ENCODE measurements around the gene TDRD3. TPM values are rescaled to one million over a fixed set of nuclear protein-coding genes. Genes with fewer than 3 reads are reported as not detected.

Gene TDRD3
- total RNA-seq, 1 experiment from 2014 or later: 17.2 TPM

DNA sequence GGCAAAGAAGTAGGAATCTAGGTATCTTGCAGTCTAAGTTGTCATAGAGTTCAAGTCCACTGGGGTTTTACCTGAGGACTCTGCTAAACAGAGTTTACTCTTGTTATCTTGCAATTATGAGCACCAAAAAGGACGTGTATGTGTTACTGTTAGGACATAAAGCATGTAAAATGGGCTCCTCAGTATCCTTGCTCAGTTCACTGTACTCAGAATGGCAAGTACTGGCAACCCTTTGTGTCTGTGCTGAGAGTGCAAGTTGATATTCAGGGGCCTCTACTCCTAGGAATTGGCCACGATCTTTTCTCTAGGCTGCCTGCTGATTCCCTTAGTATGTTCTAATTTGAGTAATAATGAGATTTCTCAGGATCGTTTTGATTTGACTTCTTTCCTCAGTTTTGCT, 13.3 kb downstream of the TDRD3 start:
- no peaks in the 10 kb centered on the region for H3K27me3 ChIP-seq (replicated peaks; ENCODE audit: control insufficient read depth, insufficient read depth, low read length)
- TF ChIP-seq, protein P1, sequence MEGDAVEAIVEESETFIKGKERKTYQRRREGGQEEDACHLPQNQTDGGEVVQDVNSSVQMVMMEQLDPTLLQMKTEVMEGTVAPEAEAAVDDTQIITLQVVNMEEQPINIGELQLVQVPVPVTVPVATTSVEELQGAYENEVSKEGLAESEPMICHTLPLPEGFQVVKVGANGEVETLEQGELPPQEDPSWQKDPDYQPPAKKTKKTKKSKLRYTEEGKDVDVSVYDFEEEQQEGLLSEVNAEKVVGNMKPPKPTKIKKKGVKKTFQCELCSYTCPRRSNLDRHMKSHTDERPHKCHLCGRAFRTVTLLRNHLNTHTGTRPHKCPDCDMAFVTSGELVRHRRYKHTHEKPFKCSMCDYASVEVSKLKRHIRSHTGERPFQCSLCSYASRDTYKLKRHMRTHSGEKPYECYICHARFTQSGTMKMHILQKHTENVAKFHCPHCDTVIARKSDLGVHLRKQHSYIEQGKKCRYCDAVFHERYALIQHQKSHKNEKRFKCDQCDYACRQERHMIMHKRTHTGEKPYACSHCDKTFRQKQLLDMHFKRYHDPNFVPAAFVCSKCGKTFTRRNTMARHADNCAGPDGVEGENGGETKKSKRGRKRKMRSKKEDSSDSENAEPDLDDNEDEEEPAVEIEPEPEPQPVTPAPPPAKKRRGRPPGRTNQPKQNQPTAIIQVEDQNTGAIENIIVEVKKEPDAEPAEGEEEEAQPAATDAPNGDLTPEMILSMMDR (IDR thresholded peaks at IDR 0.05; ENCODE audit: insufficient read depth in 1 of 2, low read depth in 1 of 2, low read length in 1 of 2, severe bottlenecking in 1 of 2, unreplicated experiment in 1 of 2): no peak
- H3K9me3 ChIP-seq: no peaks in the 10 kb centered on the region
- Mint-ChIP-seq H3K36me3 (ENCODE audit: insufficient read depth, unreplicated experiment) (no peaks in the 10 kb centered on the region), H3K9me3 (ENCODE audit: unreplicated experiment) (peaks cover 22% of the 10 kb centered on the region), H3K27me3 (ENCODE audit: insufficient read depth, unreplicated experiment) (no peaks in the 10 kb centered on the region), H3K27ac (ENCODE audit: unreplicated experiment) (no peak overlapping the region), H3K4me1 (ENCODE audit: low read depth, unreplicated experiment) (peaks cover 9% of the 10 kb centered on the region), H3K4me3 (ENCODE audit: unreplicated experiment) (no peak overlapping the region)
- intact Hi-C loops (cut with micrococcal nuclease; ENCODE audit: unreplicated experiment): no loop called here
- no peak for DNase-seq
- no TSS peak for BruUV-seq (replicated peaks)
- peaks cover 9% of the 10 kb centered on the region for H3K4me1 ChIP-seq
- no peak overlapping the region for H3K4me3 ChIP-seq (ENCODE audit: low read depth, low read length)
- H3K36me3 ChIP-seq (ENCODE audit: control insufficient read depth, insufficient read depth, low read length): no peaks in the 10 kb centered on the region
- ChIA-PET CTCF (no interaction called here), POLR2A (no interaction called here)

DNA sequence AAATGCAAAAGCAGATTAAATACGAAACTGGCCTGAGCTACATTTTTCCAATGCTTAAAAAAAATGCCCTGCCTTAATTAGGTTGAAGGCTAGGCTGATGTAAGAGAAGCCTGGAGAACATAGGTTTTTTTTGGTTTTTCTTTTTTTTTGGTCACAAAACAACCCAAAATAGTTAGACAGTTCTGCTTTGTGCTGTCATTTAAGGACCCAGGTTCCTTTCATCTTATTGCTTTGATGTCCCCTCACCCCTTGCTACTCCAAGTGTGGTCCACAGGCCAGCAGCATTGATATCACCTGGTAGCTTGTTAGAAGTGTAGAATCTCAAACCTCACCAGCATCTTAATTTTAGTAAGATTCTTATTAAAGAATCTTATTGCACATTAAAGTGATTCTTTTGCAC, 14.4 kb downstream of the TDRD3 start:
- peaks cover 9% of the 10 kb centered on the region for H3K4me1 ChIP-seq
- Mint-ChIP-seq H3K27ac (ENCODE audit: unreplicated experiment) (no peak overlapping the region), H3K36me3 (ENCODE audit: insufficient read depth, unreplicated experiment) (no peaks in the 10 kb centered on the region), H3K27me3 (ENCODE audit: insufficient read depth, unreplicated experiment) (no peaks in the 10 kb centered on the region), H3K9me3 (ENCODE audit: unreplicated experiment) (peaks cover 22% of the 10 kb centered on the region), H3K4me1 (ENCODE audit: low read depth, unreplicated experiment) (peaks cover 9% of the 10 kb centered on the region), H3K4me3 (ENCODE audit: unreplicated experiment) (no peak overlapping the region)
- TF ChIP-seq, protein P1 (IDR thresholded peaks at IDR 0.05; ENCODE audit: insufficient read depth in 1 of 2, low read depth in 1 of 2, low read length in 1 of 2, severe bottlenecking in 1 of 2, unreplicated experiment in 1 of 2): no peak
- CTCF ChIA-PET: no interaction called here
- H3K9me3 ChIP-seq: no peaks in the 10 kb centered on the region
- intact Hi-C loops (cut with micrococcal nuclease; ENCODE audit: unreplicated experiment): no loop called here
- BruUV-seq (replicated peaks): no TSS peak
- H3K27me3 ChIP-seq (replicated peaks; ENCODE audit: control insufficient read depth, insufficient read depth, low read length): no peaks in the 10 kb centered on the region
- H3K36me3 ChIP-seq (ENCODE audit: control insufficient read depth, insufficient read depth, low read length): no peaks in the 10 kb centered on the region
- H3K4me3 ChIP-seq (ENCODE audit: low read depth, low read length): no peak overlapping the region
- no peak for DNase-seq
- POLR2A ChIA-PET: no interaction called here

DNA sequence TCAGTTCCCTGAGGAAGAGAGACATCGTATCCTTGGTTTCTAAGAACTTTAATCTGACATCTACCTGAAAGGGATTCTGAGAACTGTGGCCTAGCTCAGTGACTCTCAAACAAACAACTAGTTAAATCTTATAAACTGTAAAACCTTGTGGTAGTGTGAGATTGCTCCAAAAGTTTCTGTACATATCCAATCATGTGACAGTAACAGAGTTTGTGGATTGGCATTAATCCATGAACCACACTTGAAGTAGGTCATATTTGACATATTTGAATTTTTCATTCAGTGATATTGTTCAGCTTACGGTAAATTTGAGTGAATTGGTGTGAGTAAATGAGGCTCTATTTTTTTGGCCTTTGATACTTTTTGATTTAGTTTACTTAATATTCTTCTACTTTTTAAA, 15.0 kb downstream of the TDRD3 start:
- intact Hi-C loops (cut with micrococcal nuclease; ENCODE audit: unreplicated experiment): no loop called here
- Mint-ChIP-seq H3K9me3 (ENCODE audit: unreplicated experiment) (peaks cover 22% of the 10 kb centered on the region), H3K4me1 (ENCODE audit: low read depth, unreplicated experiment) (peaks cover 9% of the 10 kb centered on the region), H3K4me3 (ENCODE audit: unreplicated experiment) (no peak overlapping the region), H3K27ac (ENCODE audit: unreplicated experiment) (no peak overlapping the region), H3K36me3 (ENCODE audit: insufficient read depth, unreplicated experiment) (no peaks in the 10 kb centered on the region), H3K27me3 (ENCODE audit: insufficient read depth, unreplicated experiment) (no peaks in the 10 kb centered on the region)
- H3K9me3 ChIP-seq: no peaks in the 10 kb centered on the region
- TF ChIP-seq, protein P1 (IDR thresholded peaks at IDR 0.05; ENCODE audit: insufficient read depth in 1 of 2, low read depth in 1 of 2, low read length in 1 of 2, severe bottlenecking in 1 of 2, unreplicated experiment in 1 of 2): no peak
- H3K4me1 ChIP-seq: peaks cover 9% of the 10 kb centered on the region
- H3K4me3 ChIP-seq (ENCODE audit: low read depth, low read length): no peak overlapping the region
- no TSS peak for BruUV-seq (replicated peaks)
- POLR2A ChIA-PET: no interaction called here
- H3K27me3 ChIP-seq (replicated peaks; ENCODE audit: control insufficient read depth, insufficient read depth, low read length): no peaks in the 10 kb centered on the region
- CTCF ChIA-PET: no interaction called here
- no peak for DNase-seq
- H3K36me3 ChIP-seq (ENCODE audit: control insufficient read depth, insufficient read depth, low read length): no peaks in the 10 kb centered on the region

All from Caco-2 (cell line).